ENCODE data around the gene ADGRL3. TPM values are rescaled to one million over a fixed set of nuclear protein-coding genes. Genes with fewer than 3 reads are reported as not detected.

The ADGRL3 gene
- polyA plus RNA-seq, 3 donors from 2014 or later: not detected

- no peaks in the 10 kb centered on the region for H3K36me3 Mint-ChIP-seq
- H3K27me3 Mint-ChIP-seq (ENCODE audit: low read depth in 3 of 3): no peaks in the 10 kb centered on the region
Measured at GRCh38 chr4:61405307-61405706, 205.2 kb downstream of the ADGRL3 start.

GRCh38 chr4:61406677-61407076 lies 206.6 kb downstream of the ADGRL3 start:
- Mint-ChIP-seq H3K4me1 (no peaks in the 10 kb centered on the region), H3K9me3 (peaks cover 0 to 19% (median 5%) of the 10 kb centered on the region in 6 donors), H3K36me3 (no peaks in the 10 kb centered on the region), H3K4me3 (no peak overlapping the region), H3K27me3 (ENCODE audit: low read depth in 3 of 3) (no peaks in the 10 kb centered on the region), H3K27ac (no peak overlapping the region)
- DNase-seq: no peak

More at GRCh38 chr4:61405307-61405706, 205.2 kb downstream of the ADGRL3 start:
- no peak overlapping the region for H3K27ac Mint-ChIP-seq
- no peak for DNase-seq
- H3K4me3 Mint-ChIP-seq: no peak overlapping the region
- H3K9me3 Mint-ChIP-seq: peaks cover 0 to 24% (median 4%) of the 10 kb centered on the region in 6 donors
- H3K4me1 Mint-ChIP-seq: no peaks in the 10 kb centered on the region

- Mint-ChIP-seq H3K4me3 (no peak overlapping the region), H3K27me3 (ENCODE audit: low read depth in 3 of 3) (peaks cover 0 to 2% (median 0%) of the 10 kb centered on the region in 3 donors), H3K36me3 (no peaks in the 10 kb centered on the region), H3K27ac (no peak overlapping the region), H3K9me3 (peaks cover 2 to 24% (median 9%) of the 10 kb centered on the region in 6 donors), H3K4me1 (no peaks in the 10 kb centered on the region)
- DNase-seq: no peak
Measured at GRCh38 chr4:61407642-61408618, 207.8 kb downstream of the ADGRL3 start.

- peaks cover 0 to 2% (median 0%) of the 10 kb centered on the region in 3 donors for H3K27me3 Mint-ChIP-seq (ENCODE audit: low read depth in 3 of 3)
- H3K4me1 Mint-ChIP-seq: no peaks in the 10 kb centered on the region
- DNase-seq: no peak
- no peak overlapping the region for H3K27ac Mint-ChIP-seq
- peaks cover 6 to 24% (median 11%) of the 10 kb centered on the region in 6 donors for H3K9me3 Mint-ChIP-seq
- H3K36me3 Mint-ChIP-seq: no peaks in the 10 kb centered on the region
- H3K4me3 Mint-ChIP-seq: no peak overlapping the region
Measured at GRCh38 chr4:61408861-61409260, 208.7 kb downstream of the ADGRL3 start.

- Mint-ChIP-seq H3K27me3 (ENCODE audit: low read depth in 3 of 3) (peaks cover 0 to 2% (median 0%) of the 10 kb centered on the region in 3 donors), H3K36me3 (no peaks in the 10 kb centered on the region), H3K9me3 (peaks cover 6 to 24% (median 11%) of the 10 kb centered on the region in 6 donors), H3K27ac (no peak overlapping the region), H3K4me3 (no peak overlapping the region), H3K4me1 (no peaks in the 10 kb centered on the region)
- DNase-seq: no peak
Measured at GRCh38 chr4:61411241-61411640, 211.1 kb downstream of the ADGRL3 start.

GRCh38 chr4:61425315-61425714 lies 225.2 kb downstream of the ADGRL3 start:
- Mint-ChIP-seq H3K27ac (no peak overlapping the region), H3K9me3 (peaks cover 8 to 45% (median 16%) of the 10 kb centered on the region in 6 donors), H3K4me1 (no peaks in the 10 kb centered on the region), H3K27me3 (ENCODE audit: low read depth in 3 of 3) (no peaks in the 10 kb centered on the region), H3K36me3 (no peaks in the 10 kb centered on the region), H3K4me3 (no peak overlapping the region)
- no peak for DNase-seq

- DNase-seq: no peak
- Mint-ChIP-seq H3K4me3 (no peak overlapping the region), H3K9me3 (peaks cover 7 to 44% (median 13%) of the 10 kb centered on the region in 6 donors), H3K4me1 (no peaks in the 10 kb centered on the region), H3K27me3 (ENCODE audit: low read depth in 3 of 3) (no peaks in the 10 kb centered on the region), H3K36me3 (no peaks in the 10 kb centered on the region), H3K27ac (no peak overlapping the region)
Measured at GRCh38 chr4:61426229-61426628, 226.1 kb downstream of the ADGRL3 start.

- no peaks in the 10 kb centered on the region for H3K36me3 Mint-ChIP-seq
Measured at GRCh38 chr4:61427099-61427817, 227.1 kb downstream of the ADGRL3 start.

GRCh38 chr4:61427818-61428495 lies 227.8 kb downstream of the ADGRL3 start:
- Mint-ChIP-seq H3K9me3 (peaks cover 7 to 41% (median 12%) of the 10 kb centered on the region in 6 donors), H3K27me3 (ENCODE audit: low read depth in 3 of 3) (no peaks in the 10 kb centered on the region), H3K36me3 (no peaks in the 10 kb centered on the region), H3K27ac (no peak overlapping the region), H3K4me1 (no peaks in the 10 kb centered on the region), H3K4me3 (no peak overlapping the region)
- DNase-seq: no peak

More at GRCh38 chr4:61427099-61427817, 227.1 kb downstream of the ADGRL3 start:
- H3K27ac Mint-ChIP-seq: no peak overlapping the region
- no peaks in the 10 kb centered on the region for H3K27me3 Mint-ChIP-seq (ENCODE audit: low read depth in 3 of 3)
- DNase-seq: no peak
- H3K4me3 Mint-ChIP-seq: no peak overlapping the region
- peaks cover 7 to 44% (median 13%) of the 10 kb centered on the region in 6 donors for H3K9me3 Mint-ChIP-seq
- H3K4me1 Mint-ChIP-seq: no peaks in the 10 kb centered on the region

- DNase-seq: no peak
- Mint-ChIP-seq H3K4me3 (no peak overlapping the region), H3K27ac (no peak overlapping the region), H3K27me3 (ENCODE audit: low read depth in 3 of 3) (no peaks in the 10 kb centered on the region), H3K36me3 (no peaks in the 10 kb centered on the region), H3K4me1 (no peaks in the 10 kb centered on the region), H3K9me3 (peaks cover 7 to 33% (median 13%) of the 10 kb centered on the region in 6 donors)
Measured at GRCh38 chr4:61428950-61429349, 228.8 kb downstream of the ADGRL3 start.

- H3K4me3 Mint-ChIP-seq: no peak overlapping the region
- no peaks in the 10 kb centered on the region for H3K4me1 Mint-ChIP-seq
- no peak for DNase-seq
- H3K27me3 Mint-ChIP-seq (ENCODE audit: low read depth in 3 of 3): no peaks in the 10 kb centered on the region
- no peaks in the 10 kb centered on the region for H3K36me3 Mint-ChIP-seq
- H3K9me3 Mint-ChIP-seq: peaks cover 7 to 41% (median 17%) of the 10 kb centered on the region in 6 donors
- H3K27ac Mint-ChIP-seq: no peak overlapping the region
Measured at GRCh38 chr4:61431131-61431530, 231.0 kb downstream of the ADGRL3 start.

GRCh38 chr4:61437923-61438322 lies 237.8 kb downstream of the ADGRL3 start:
- DNase-seq: no peak
- H3K9me3 Mint-ChIP-seq: peaks cover 11 to 55% (median 36%) of the 10 kb centered on the region in 6 donors
- no peak overlapping the region for H3K27ac Mint-ChIP-seq
- no peak overlapping the region for H3K4me3 Mint-ChIP-seq
- no peaks in the 10 kb centered on the region for H3K27me3 Mint-ChIP-seq (ENCODE audit: low read depth in 3 of 3)
- H3K4me1 Mint-ChIP-seq: no peaks in the 10 kb centered on the region
- H3K36me3 Mint-ChIP-seq: no peaks in the 10 kb centered on the region

- Mint-ChIP-seq H3K4me1 (no peaks in the 10 kb centered on the region), H3K27me3 (ENCODE audit: low read depth in 3 of 3) (no peaks in the 10 kb centered on the region), H3K36me3 (no peaks in the 10 kb centered on the region), H3K4me3 (no peak overlapping the region), H3K9me3 (peaks cover 13 to 51% (median 32%) of the 10 kb centered on the region in 6 donors), H3K27ac (no peak overlapping the region)
- DNase-seq: no peak
Measured at GRCh38 chr4:61440321-61440720, 240.2 kb downstream of the ADGRL3 start.

All from immature natural killer cell (primary cell).